K562 (cell line): Measurements from ENCODE around the gene PEX5L. TPM values are rescaled to one million over a fixed set of nuclear protein-coding genes. Genes with fewer than 3 reads are reported as not detected.

Experiments used
- ATAC-seq: fragments of 200-7000 bp; cut with Tn5 transposase; 3 replicates; pipeline ENCODE4 v1.9.1; 2020; ENCODE audit warnings: moderate library complexity
- BruUV-seq: library from RNA; stranded (reverse); fragments of 400-500 nt; replicated peaks from 2 replicates; lab custom pipeline; 2021; lab: Mats Ljungman, UMichigan
- CTCF ChIA-PET: fragments of 300-600 bp; formaldehyde crosslinking; extraction: SDS; loops from one replicate; lab custom pipeline; 2021; ENCODE audit warnings: low intra/inter-chr PET ratio; lab: Yijun Ruan, JAX
- POLR2A ChIA-PET: fragments of 300-600, 350-650 bp; sonication (Branson Sonifier 250); formaldehyde crosslinking; extraction: SDS; loops from one replicate; lab custom pipeline; 2021; ENCODE audit warnings: antibody characterized with exemption, inconsistent platforms; lab: Yijun Ruan, JAX
- DNase-seq, 4 experiments: peaks; one replicate each; pipeline versions ENCODE4 v3.0.0 to v3.0.0-alpha.2; 2011 to 2018; ENCODE audit warnings: low spot score in 3 of 4, mixed read lengths in 3 of 4; ENCODE audit errors: extremely low read depth in 1 of 4
- FAIRE-seq: peaks from 2 replicates; lab custom pipeline; 2011; peaks lifted over from hg19 to GRCh38; lab: Jason Lieb, UNC
- H2AFZ ChIP-seq: 2 replicates; pipeline ENCODE4 v1.6.0; 2011; ENCODE audit warnings: low read depth, low read length, control low read depth, inconsistent platforms
- H3K27ac ChIP-seq: fragments of 200-600 bp; 3 replicates; pipeline ENCODE4 v1.8.0; 2011; ENCODE audit warnings: low read depth, mild to moderate bottlenecking, control low read depth, inconsistent platforms, low read length, moderate library complexity, mixed read lengths; ENCODE audit errors: extremely low read depth
- H3K27me3 ChIP-seq, 2 experiments: fragments of 300-600 bp in 1 of 2; 2 replicates in 1 of 2; 3 replicates in 1 of 2; pipeline versions ENCODE4 v1.6.0 to v1.8.0; 2011; ENCODE audit warnings: inconsistent platforms in 2 of 2, low read length in 2 of 2, mild to moderate bottlenecking in 1 of 2, mixed read lengths in 1 of 2, moderate library complexity in 1 of 2; ENCODE audit not compliant: control insufficient read depth in 2 of 2, insufficient read depth in 2 of 2
- H3K36me3 ChIP-seq: fragments of 300-600 bp; 3 replicates; pipeline ENCODE4 v1.8.0; 2011; ENCODE audit warnings: mild to moderate bottlenecking, low read length, inconsistent platforms; ENCODE audit not compliant: control insufficient read depth, insufficient read depth
- H3K4me1 ChIP-seq, 2 experiments: fragments of 200-600 bp in 1 of 2; replicated peaks in 1 of 2; 2 replicates in 1 of 2; 3 replicates in 1 of 2; pipeline versions ENCODE4 v1.5.1 to v1.8.0; 2011; ENCODE audit warnings: inconsistent platforms in 2 of 2, low read length in 2 of 2, mild to moderate bottlenecking in 1 of 2, mixed read lengths in 1 of 2, moderate library complexity in 1 of 2; ENCODE audit not compliant: control insufficient read depth in 2 of 2, insufficient read depth in 2 of 2
- H3K4me2 ChIP-seq: 2 replicates; pipeline ENCODE4 v1.6.1; 2011; ENCODE audit warnings: low read length, control low read depth, inconsistent platforms, mixed read lengths; ENCODE audit not compliant: insufficient read depth
- H3K4me3 ChIP-seq: fragments of 200-600 bp; sonication (generic), shearing (Covaris generic); 2 replicates; pipeline ENCODE4 v1.5.1; 2016; ENCODE audit warnings: control low read depth, inconsistent platforms
- H3K79me2 ChIP-seq: fragments of 200-600 bp; 3 replicates; pipeline ENCODE4 v1.8.0; 2011; ENCODE audit warnings: low read length, inconsistent platforms; ENCODE audit not compliant: control insufficient read depth, insufficient read depth
- H3K9ac ChIP-seq, 2 experiments: 2 replicates each; pipeline versions ENCODE4 v1.6.0 to v1.6.1; 2011; ENCODE audit warnings: low read depth in 2 of 2, low read length in 2 of 2, control low read depth in 1 of 2, inconsistent platforms in 1 of 2, mild to moderate bottlenecking in 1 of 2, mixed read lengths in 1 of 2; ENCODE audit not compliant: insufficient read depth in 1 of 2
- H3K9me1 ChIP-seq: one replicate; pipeline ENCODE4 v1.6.0; 2011; ENCODE audit warnings: inconsistent platforms, mild to moderate bottlenecking, low read length, moderate library complexity; ENCODE audit not compliant: control insufficient read depth, insufficient read depth
- H3K9me3 ChIP-seq: replicated peaks from 2 replicates; pipeline ENCODE4 v1.5.1; 2011; ENCODE audit warnings: low read depth, low read length, inconsistent platforms; ENCODE audit not compliant: control insufficient read depth, insufficient read depth
- H4K20me1 ChIP-seq: replicated peaks from 2 replicates; pipeline ENCODE4 v1.6.1; 2011; ENCODE audit warnings: low read length, inconsistent platforms, mixed read lengths; ENCODE audit not compliant: control insufficient read depth, insufficient read depth
- CBFA2T3 ChIP-seq: fragments of 450-650 bp; IDR thresholded peaks from 2 replicates; pipeline ENCODE4 v1.6.1; 2017
- CREM ChIP-seq: IDR thresholded peaks from 2 replicates; pipeline ENCODE4 v1.6.1; 2014; ENCODE audit warnings: antibody characterized with exemption, low read depth
- GABPB1 ChIP-seq: sonication (generic); formaldehyde crosslinking; IDR thresholded peaks from 2 replicates; pipeline ENCODE4 v1.8.0; 2022; ENCODE audit warnings: mild to moderate bottlenecking, missing genetic modification reagents
- SREBF1 ChIP-seq: fragments of 150-350 bp; IDR thresholded peaks from 2 replicates; pipeline ENCODE4 v1.6.1; 2014; ENCODE audit warnings: antibody characterized with exemption, low read depth, low read length, borderline replicate concordance
- UBTF ChIP-seq, 2 experiments: IDR thresholded peaks; 2 replicates each; pipeline ENCODE4 v1.6.1; 2012; ENCODE audit warnings: improper control_type of control experiment in 2 of 2, low read depth in 2 of 2, low read length in 2 of 2, borderline replicate concordance in 1 of 2
- ZNF586 ChIP-seq: fragments of 450-650 bp; formaldehyde crosslinking; conservative IDR thresholded peaks from 2 replicates; pipeline ENCODE4 v1.4.0; 2020; ENCODE audit warnings: mild to moderate bottlenecking, moderate library complexity
- ZSCAN29 ChIP-seq: fragments of 450-650 bp; IDR thresholded peaks from 2 replicates; pipeline ENCODE4 v1.6.1; 2017
- WGBS: fragments of 100-300 bp; shearing (Covaris generic); methylation state at CpG from one replicate; pipeline ENCODE4 v1.1.6; 2016; ENCODE audit warnings: low coverage, mixed read lengths; ENCODE audit not compliant: insufficient coverage; ENCODE audit errors: missing lambda C conversion rate; 5-methylcytosine and 5-hydroxymethylcytosine counted together
- in situ Hi-C: fragments of 300-500 bp; cut with MboI; formaldehyde crosslinking; loops from 4 replicates; pipeline ENCODE4 v1.15.0; 2018; ENCODE audit warnings: inconsistent platforms, mixed read lengths
- intact Hi-C: fragments of 100-400 bp; cut with micrococcal nuclease; formaldehyde crosslinking; loops from 2 replicates; pipeline ENCODE4 v1.14.2; 2022
- polyA plus RNA-seq, 8 experiments: library from polyadenylated mRNA; depleted of rRNA in 4 of 8; stranded (reverse) in 5 of 8; unstranded in 3 of 8; fragments of >200 nt; fragmentation: Nextera tagmentation in 2 of 8; fragmentation: Illumina TruSeq in 1 of 8; extraction: Ambion mirVana in 2 of 8; extraction: Trizol in 1 of 8; gene quantifications; 2 replicates each; pipeline versions ENCODE4 v1.2.1 to v1.2.3, GENCODE V29; 2011 to 2014; ENCODE audit warnings: inconsistent platforms in 1 of 8, missing spikeins in 1 of 8
- total RNA-seq, 7 experiments: library from RNA; depleted of rRNA in 6 of 7; stranded (reverse); fragments of >200 nt in 6 of 7; fragmentation: Illumina TruSeq in 2 of 7; extraction: Trizol in 2 of 7; gene quantifications; 2 replicates each; pipeline versions ENCODE4 v1.2.1 to v1.2.3, GENCODE V29; 2011 to 2021; ENCODE audit warnings: low replicate concordance in 1 of 7
- TF ChIP-seq, protein P1 (sequence below): fragments of 450-650 bp; IDR thresholded peaks from 2 replicates; pipeline ENCODE4 v1.6.1; 2016; ENCODE audit warnings: low read depth

Gene PEX5L
- total and polyA plus RNA-seq, 9 of the 15 experiments (the other 6 are each of a cell fraction or from before 2014, with no cell fraction given), result not detected

DNA sequence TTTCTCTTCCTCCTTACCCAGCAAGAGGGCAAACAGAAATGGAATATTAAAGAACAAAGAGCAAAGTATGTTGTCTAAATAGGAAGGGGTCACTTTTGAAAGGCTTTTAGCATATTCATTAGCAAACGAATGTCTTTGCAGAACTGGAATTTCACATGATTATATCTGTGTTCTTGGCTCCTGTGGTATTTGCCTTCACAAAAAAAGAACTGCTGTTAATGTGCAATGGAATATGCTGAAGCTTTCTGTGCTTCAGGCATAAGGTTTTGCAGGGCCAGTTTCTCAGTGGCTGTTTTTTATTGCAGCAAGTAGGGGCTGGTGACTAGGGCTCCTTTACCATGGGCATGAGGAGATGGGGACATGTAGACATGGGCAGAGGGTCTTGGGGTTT is 210.5 kb downstream of the PEX5L start:
- FAIRE-seq, result no peak
- Histone ChIP-seq H3K27ac (no peak overlapping the region), H3K36me3 (no peaks in the 10 kb centered on the region), H3K4me3 (no peak overlapping the region)
- in situ Hi-C loops, result no loop called here
- no peak for TF ChIP-seq CBFA2T3
- TF ChIP-seq SREBF1, result no peak
- TF ChIP-seq, protein P1, sequence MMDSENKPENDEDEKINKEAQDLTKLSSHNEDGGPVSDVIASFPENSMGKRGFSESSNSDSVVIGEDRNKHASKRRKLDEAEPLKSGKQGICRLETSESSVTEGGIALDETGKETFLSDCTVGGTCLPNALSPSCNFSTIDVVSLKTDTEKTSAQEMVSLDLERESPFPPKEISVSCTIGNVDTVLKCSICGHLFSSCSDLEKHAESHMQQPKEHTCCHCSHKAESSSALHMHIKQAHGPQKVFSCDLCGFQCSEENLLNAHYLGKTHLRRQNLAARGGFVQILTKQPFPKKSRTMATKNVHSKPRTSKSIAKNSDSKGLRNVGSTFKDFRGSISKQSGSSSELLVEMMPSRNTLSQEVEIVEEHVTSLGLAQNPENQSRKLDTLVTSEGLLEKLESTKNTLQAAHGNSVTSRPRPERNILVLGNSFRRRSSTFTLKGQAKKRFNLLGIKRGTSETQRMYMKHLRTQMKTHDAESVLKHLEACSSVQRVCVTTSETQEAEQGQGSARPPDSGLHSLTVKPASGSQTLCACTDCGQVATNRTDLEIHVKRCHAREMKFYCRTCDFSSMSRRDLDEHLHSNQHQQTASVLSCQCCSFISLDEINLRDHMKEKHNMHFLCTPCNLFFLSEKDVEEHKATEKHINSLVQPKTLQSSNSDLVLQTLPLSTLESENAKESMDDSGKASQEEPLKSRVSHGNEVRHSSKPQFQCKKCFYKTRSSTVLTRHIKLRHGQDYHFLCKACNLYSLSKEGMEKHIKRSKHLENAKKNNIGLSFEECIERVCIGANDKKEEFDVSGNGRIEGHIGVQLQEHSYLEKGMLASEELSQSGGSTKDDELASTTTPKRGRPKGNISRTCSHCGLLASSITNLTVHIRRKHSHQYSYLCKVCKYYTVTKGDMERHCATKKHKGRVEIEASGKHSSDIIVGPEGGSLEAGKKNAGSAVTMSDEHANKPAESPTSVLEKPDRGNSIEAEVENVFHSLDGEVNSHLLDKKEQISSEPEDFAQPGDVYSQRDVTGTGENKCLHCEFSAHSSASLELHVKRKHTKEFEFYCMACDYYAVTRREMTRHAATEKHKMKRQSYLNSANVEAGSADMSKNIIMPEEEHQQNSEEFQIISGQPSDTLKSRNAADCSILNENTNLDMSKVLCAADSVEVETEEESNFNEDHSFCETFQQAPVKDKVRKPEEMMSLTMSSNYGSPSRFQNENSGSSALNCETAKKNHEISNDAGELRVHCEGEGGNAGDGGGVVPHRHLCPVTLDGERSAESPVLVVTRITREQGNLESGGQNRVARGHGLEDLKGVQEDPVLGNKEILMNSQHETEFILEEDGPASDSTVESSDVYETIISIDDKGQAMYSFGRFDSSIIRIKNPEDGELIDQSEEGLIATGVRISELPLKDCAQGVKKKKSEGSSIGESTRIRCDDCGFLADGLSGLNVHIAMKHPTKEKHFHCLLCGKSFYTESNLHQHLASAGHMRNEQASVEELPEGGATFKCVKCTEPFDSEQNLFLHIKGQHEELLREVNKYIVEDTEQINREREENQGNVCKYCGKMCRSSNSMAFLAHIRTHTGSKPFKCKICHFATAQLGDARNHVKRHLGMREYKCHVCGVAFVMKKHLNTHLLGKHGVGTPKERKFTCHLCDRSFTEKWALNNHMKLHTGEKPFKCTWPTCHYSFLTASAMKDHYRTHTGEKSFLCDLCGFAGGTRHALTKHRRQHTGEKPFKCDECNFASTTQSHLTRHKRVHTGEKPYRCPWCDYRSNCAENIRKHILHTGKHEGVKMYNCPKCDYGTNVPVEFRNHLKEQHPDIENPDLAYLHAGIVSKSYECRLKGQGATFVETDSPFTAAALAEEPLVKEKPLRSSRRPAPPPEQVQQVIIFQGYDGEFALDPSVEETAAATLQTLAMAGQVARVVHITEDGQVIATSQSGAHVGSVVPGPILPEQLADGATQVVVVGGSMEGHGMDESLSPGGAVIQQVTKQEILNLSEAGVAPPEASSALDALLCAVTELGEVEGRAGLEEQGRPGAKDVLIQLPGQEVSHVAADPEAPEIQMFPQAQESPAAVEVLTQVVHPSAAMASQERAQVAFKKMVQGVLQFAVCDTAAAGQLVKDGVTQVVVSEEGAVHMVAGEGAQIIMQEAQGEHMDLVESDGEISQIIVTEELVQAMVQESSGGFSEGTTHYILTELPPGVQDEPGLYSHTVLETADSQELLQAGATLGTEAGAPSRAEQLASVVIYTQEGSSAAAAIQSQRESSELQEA, result no peak
- no peak for TF ChIP-seq ZSCAN29
- no peak for TF ChIP-seq ZNF586 (CRISPR knock-in tag)
- no peak for TF ChIP-seq CREM
- no peak for TF ChIP-seq UBTF (IDR thresholded peaks at IDR 0.05; ENCODE audit: borderline replicate concordance in 1 of 2, low read depth in 2 of 2, low read length in 2 of 2)
- no peak for TF ChIP-seq GABPB1 (CRISPR knock-in tag)
- TF ChIP-seq, all 486 proteins: peak for 0
- 0% methylated on average over 1 of the region's 1 CpG for WGBS
- ChIA-PET POLR2A (no interaction called here), CTCF (no interaction called here)
- ATAC-seq (no peak), DNase-seq (no peak)
- H3K9ac ChIP-seq, result no peak overlapping the region
- no peaks in the 10 kb centered on the region for H4K20me1 ChIP-seq
- H3K27me3 ChIP-seq, result no peaks in the 10 kb centered on the region
- no peak overlapping the region for H2AFZ ChIP-seq
- intact Hi-C loops, result no loop called here
- H3K9me1 ChIP-seq, result no peaks in the 10 kb centered on the region
- no peaks in the 10 kb centered on the region for H3K4me1 ChIP-seq
- no peaks in the 10 kb centered on the region for H3K79me2 ChIP-seq
- no TSS peak for BruUV-seq
- H3K4me2 ChIP-seq, result no peak overlapping the region
- H3K9me3 ChIP-seq, result no peaks in the 10 kb centered on the region
